Measurements from ENCODE around the gene MFN2. TPM values are rescaled to one million over a fixed set of nuclear protein-coding genes. Genes with fewer than 3 reads are reported as not detected.

Gene MFN2
- total and polyA plus RNA-seq, 4 donors, result 17.2 to 87.8 (median 43.2) TPM

GRCh38 chr1:11982010-11982392, 1.8 kb downstream of the MFN2 start:
- no peak overlapping the region for H3K4me3 ChIP-seq (ENCODE audit: low read depth in 1 of 3, low read length in 3 of 3)
- H3K4me1 ChIP-seq (ENCODE audit: control insufficient read depth in 4 of 4, insufficient read depth in 4 of 4, low read length in 3 of 4), result peaks cover 1 to 43% (median 39%) of the 10 kb centered on the region in 4 donors
- TF ChIP-seq EGR1 (IDR thresholded peaks at IDR 0.05; ENCODE audit: low read depth in 2 of 2) (no peak), RAD21 (IDR thresholded peaks at IDR 0.05) (peak in 1 of 2 donors; percentile 8)
- H3K9me3 ChIP-seq (ENCODE audit: control insufficient read depth in 4 of 4, low read length in 3 of 4), result no peaks in the 10 kb centered on the region
- peak overlapping the region in 1 of 2 donors; percentile 21 for H3K27ac ChIP-seq (ENCODE audit: low read depth in 1 of 2, low read length in 2 of 2)
- 55% methylated on average over 3 of the region's 3 CpGs for WGBS
- H3K27me3 ChIP-seq (ENCODE audit: control insufficient read depth in 4 of 4, insufficient read depth in 4 of 4, low read length in 3 of 4), result no peaks in the 10 kb centered on the region
- H3K9ac ChIP-seq (ENCODE audit: low read depth in 1 of 2, low read length in 2 of 2), result peak overlapping the region in 1 of 2 donors; percentile 7
- H3K36me3 ChIP-seq (ENCODE audit: control insufficient read depth in 4 of 4, insufficient read depth in 3 of 4, low read depth in 1 of 4, low read length in 3 of 4), result peaks cover 8 to 13% (median 11%) of the 10 kb centered on the region in 4 donors
- DNase-seq (ENCODE audit: low spot score), result no peak

GRCh38 chr1:11984121-11984520, 3.9 kb downstream of the MFN2 start:
- no peaks in the 10 kb centered on the region for H3K27me3 ChIP-seq (ENCODE audit: control insufficient read depth in 4 of 4, insufficient read depth in 4 of 4, low read length in 3 of 4)
- peaks cover 1 to 50% (median 38%) of the 10 kb centered on the region in 4 donors for H3K4me1 ChIP-seq (ENCODE audit: control insufficient read depth in 4 of 4, insufficient read depth in 4 of 4, low read length in 3 of 4)
- no peak overlapping the region for H3K9ac ChIP-seq (ENCODE audit: low read depth in 1 of 2, low read length in 2 of 2)
- TF ChIP-seq HNF4A (conservative IDR thresholded peaks at IDR 0.05) (peak in 1 of 2 donors; percentile 7), MAX (IDR thresholded peaks at IDR 0.05) (no peak)
- WGBS, result 55% methylated on average over 5 of the region's 5 CpGs
- H3K9me3 ChIP-seq (ENCODE audit: control insufficient read depth in 4 of 4, low read length in 3 of 4), result no peaks in the 10 kb centered on the region
- DNase-seq (ENCODE audit: low spot score), result no peak
- H3K27ac ChIP-seq (ENCODE audit: low read depth in 1 of 2, low read length in 2 of 2), result peak overlapping the region; percentile 6 to 15
- H3K4me3 ChIP-seq (ENCODE audit: low read depth in 1 of 3, low read length in 3 of 3), result no peak overlapping the region
- peaks cover 8 to 14% (median 13%) of the 10 kb centered on the region in 4 donors for H3K36me3 ChIP-seq (ENCODE audit: control insufficient read depth in 4 of 4, insufficient read depth in 3 of 4, low read depth in 1 of 4, low read length in 3 of 4)

GRCh38 chr1:11984576-11984975, 4.3 kb downstream of the MFN2 start:
- peaks cover 9 to 15% (median 14%) of the 10 kb centered on the region in 4 donors for H3K36me3 ChIP-seq (ENCODE audit: control insufficient read depth in 4 of 4, insufficient read depth in 3 of 4, low read depth in 1 of 4, low read length in 3 of 4)
- peaks cover 2 to 50% (median 36%) of the 10 kb centered on the region in 4 donors for H3K4me1 ChIP-seq (ENCODE audit: control insufficient read depth in 4 of 4, insufficient read depth in 4 of 4, low read length in 3 of 4)
- no peak for DNase-seq (ENCODE audit: low spot score)
- H3K9me3 ChIP-seq (ENCODE audit: control insufficient read depth in 4 of 4, low read length in 3 of 4), result no peaks in the 10 kb centered on the region
- 75% methylated on average over 6 of the region's 6 CpGs for WGBS
- H3K27me3 ChIP-seq (ENCODE audit: control insufficient read depth in 4 of 4, insufficient read depth in 4 of 4, low read length in 3 of 4), result no peaks in the 10 kb centered on the region
- TF ChIP-seq GABPA (IDR thresholded peaks at IDR 0.05 in 1 of 2, conservative IDR thresholded peaks at IDR 0.05 in 1 of 2), result no peak
- peak overlapping the region; percentile 6 to 15 for H3K27ac ChIP-seq (ENCODE audit: low read depth in 1 of 2, low read length in 2 of 2)
- H3K4me3 ChIP-seq (ENCODE audit: low read depth in 1 of 3, low read length in 3 of 3), result no peak overlapping the region
- no peak overlapping the region for H3K9ac ChIP-seq (ENCODE audit: low read depth in 1 of 2, low read length in 2 of 2)

- no peaks in the 10 kb centered on the region for H3K27me3 ChIP-seq (ENCODE audit: control insufficient read depth in 4 of 4, insufficient read depth in 4 of 4, low read length in 3 of 4)
- TF ChIP-seq HNF4G (IDR thresholded peaks at IDR 0.05) (no peak), JUND (IDR thresholded peaks at IDR 0.05) (no peak), YY1 (IDR thresholded peaks at IDR 0.05) (no peak), SP1 (IDR thresholded peaks at IDR 0.05) (no peak), TAF1 (conservative IDR thresholded peaks at IDR 0.05) (no peak), CTCF (IDR thresholded peaks at IDR 0.05; ENCODE audit: low read depth, low read length, missing input control) (no peak)
- peaks cover 9 to 18% (median 14%) of the 10 kb centered on the region in 4 donors for H3K36me3 ChIP-seq (ENCODE audit: control insufficient read depth in 4 of 4, insufficient read depth in 3 of 4, low read depth in 1 of 4, low read length in 3 of 4)
- peaks cover 7 to 54% (median 37%) of the 10 kb centered on the region in 4 donors for H3K4me1 ChIP-seq (ENCODE audit: control insufficient read depth in 4 of 4, insufficient read depth in 4 of 4, low read length in 3 of 4)
- no peak overlapping the region for H3K9ac ChIP-seq (ENCODE audit: low read depth in 1 of 2, low read length in 2 of 2)
- WGBS, result 79% methylated on average over 3 of the region's 3 CpGs
- no peak for DNase-seq (ENCODE audit: low spot score)
- H3K4me3 ChIP-seq (ENCODE audit: low read depth in 1 of 3, low read length in 3 of 3), result no peak overlapping the region
- no peaks in the 10 kb centered on the region for H3K9me3 ChIP-seq (ENCODE audit: control insufficient read depth in 4 of 4, low read length in 3 of 4)
- peak overlapping the region; percentile 6 to 15 for H3K27ac ChIP-seq (ENCODE audit: low read depth in 1 of 2, low read length in 2 of 2)
Measured at GRCh38 chr1:11985171-11985570, 4.9 kb downstream of the MFN2 start.

All from liver (tissue), 9 donors.